SK-N-MC (cell line): ENCODE measurements around the gene COQ9.

Experiments used
- EZH2 ChIP-seq: fragments of 200-600 bp; sonication (generic); IDR thresholded peaks from one replicate; pipeline ENCODE4 v1.6.1; 2017; ENCODE audit warnings: antibody characterized with exemption
- FOXP2 ChIP-seq: optimal IDR thresholded peaks from 2 replicates; pipeline ENCODE3; 2011; ENCODE audit warnings: mild to moderate bottlenecking, moderate library complexity; ENCODE audit not compliant: insufficient read depth; ENCODE audit errors: extremely low read length, control extremely low read depth
- POLR2AphosphoS5 ChIP-seq: IDR thresholded peaks from 2 replicates; pipeline ENCODE4 v1.6.1; 2012; ENCODE audit warnings: mild to moderate bottlenecking, low read depth, low read length, borderline replicate concordance

DNA sequence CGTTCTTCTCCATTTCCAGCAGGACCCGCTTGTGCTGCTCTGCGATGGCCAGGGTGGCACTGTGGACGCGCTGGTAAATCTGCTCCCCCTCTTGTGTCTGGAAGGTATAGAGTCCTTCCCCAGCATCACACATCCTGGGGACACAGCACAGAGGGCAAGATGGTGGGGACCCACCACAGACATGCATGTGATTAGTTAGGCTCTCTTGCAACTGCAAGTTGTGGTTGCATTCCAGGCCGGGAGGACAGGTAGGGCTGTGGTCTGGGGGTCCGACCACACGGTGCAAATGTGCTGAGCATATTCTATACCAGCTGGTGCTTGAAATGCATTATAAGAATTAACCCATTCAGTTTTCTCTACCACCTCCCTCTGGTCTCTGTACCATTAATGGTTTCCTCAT lies 26.6 kb downstream of the COQ9 start:
- TF ChIP-seq POLR2AphosphoS5 (no peak), EZH2 (no peak), FOXP2 (no peak)
